HepG2 (cell line): ENCODE measurements around the gene DGAT2. TPM values are rescaled to one million over a fixed set of nuclear protein-coding genes. Genes with fewer than 3 reads are reported as not detected.

Experiments
- DZIP1 ChIP-seq: sonication (generic); formaldehyde crosslinking; IDR thresholded peaks from 2 replicates; pipeline ENCODE4 v1.5.0; 2020; ENCODE audit warnings: mild to moderate bottlenecking, missing genetic modification reagents
- FUBP1 ChIP-seq: sonication (generic); formaldehyde crosslinking; IDR thresholded peaks from 2 replicates; pipeline ENCODE4 v1.5.1; 2020; ENCODE audit warnings: missing genetic modification reagents, mild to moderate bottlenecking, borderline replicate concordance
- MTA1 ChIP-seq: sonication (generic); formaldehyde crosslinking; IDR thresholded peaks from 2 replicates; pipeline ENCODE4 v1.4.0; 2020; ENCODE audit warnings: missing genetic modification reagents, mild to moderate bottlenecking, borderline replicate concordance
- SMAD3 ChIP-seq: sonication (generic); formaldehyde crosslinking; IDR thresholded peaks from 2 replicates; pipeline ENCODE4 v1.4.0; 2020; ENCODE audit warnings: missing genetic modification reagents
- TAF15 ChIP-seq: fragments of 200-400 bp; formaldehyde crosslinking; IDR thresholded peaks from one replicate; pipeline ENCODE4 v1.6.1; 2018; ENCODE audit warnings: mild to moderate bottlenecking, low read depth, low read length; ENCODE audit not compliant: poor library complexity, severe bottlenecking
- ZBTB7B ChIP-seq: sonication (generic); formaldehyde crosslinking; IDR thresholded peaks from 2 replicates; pipeline ENCODE4 v1.4.0; 2020; ENCODE audit warnings: missing genetic modification reagents
- ZNF17 ChIP-seq: sonication (generic); formaldehyde crosslinking; IDR thresholded peaks from 2 replicates; pipeline ENCODE4 v1.5.0; 2020; ENCODE audit warnings: mild to moderate bottlenecking, missing genetic modification reagents
- ZNF180 ChIP-seq: sonication (generic); formaldehyde crosslinking; IDR thresholded peaks from 2 replicates; pipeline ENCODE4 v1.4.0; 2020; ENCODE audit warnings: low read depth, missing genetic modification reagents, borderline replicate concordance
- ZNF337 ChIP-seq: sonication (generic); formaldehyde crosslinking; IDR thresholded peaks from 2 replicates; pipeline ENCODE4 v1.5.1; 2020; ENCODE audit warnings: missing genetic modification reagents, low read depth, mild to moderate bottlenecking, borderline replicate concordance
- ZNF773 ChIP-seq: sonication (generic); formaldehyde crosslinking; IDR thresholded peaks from 2 replicates; pipeline ENCODE4 v1.4.0; 2020; ENCODE audit warnings: missing genetic modification reagents, borderline replicate concordance
- polyA plus RNA-seq, 8 experiments: library from polyadenylated mRNA; depleted of rRNA in 3 of 8; stranded (reverse) in 7 of 8; unstranded in 1 of 8; fragments of >200 nt; fragmentation: Illumina TruSeq in 4 of 8; extraction: Trizol in 4 of 8; gene quantifications; 2 replicates each; pipeline versions ENCODE4 v1.2.1 to v1.2.3, GENCODE V29; 2011 to 2016; ENCODE audit warnings: low read depth in 4 of 8, missing spikeins in 1 of 8, mixed read lengths in 1 of 8; ENCODE audit not compliant: insufficient read depth in 1 of 8
- total RNA-seq, 5 experiments: library from RNA; depleted of rRNA; stranded (reverse); fragments of >200 nt; fragmentation: Illumina TruSeq; extraction: Trizol; gene quantifications; 2 replicates each; pipeline ENCODE4 v1.2.3, GENCODE V29; 2016; ENCODE audit warnings: low read depth in 1 of 5
- TF ChIP-seq, protein P1 (sequence below): IDR thresholded peaks from 2 replicates; pipeline ENCODE4 v1.6.1; 2018; ENCODE audit warnings: missing genetic modification reagents, mild to moderate bottlenecking, missing compliant biosample characterization
- TF ChIP-seq, protein P2 (sequence below): sonication (generic); formaldehyde crosslinking; IDR thresholded peaks from 2 replicates; pipeline ENCODE4 v1.5.1; 2020; ENCODE audit warnings: mild to moderate bottlenecking, moderate library complexity, missing genetic modification reagents
- TF ChIP-seq, protein P3 (sequence below): sonication (generic); formaldehyde crosslinking; IDR thresholded peaks from 2 replicates; pipeline ENCODE4 v1.4.0; 2020; ENCODE audit warnings: mild to moderate bottlenecking, missing genetic modification reagents
- TF ChIP-seq, protein P4 (sequence below): IDR thresholded peaks from 2 replicates; pipeline ENCODE4 v1.6.1; 2012; ENCODE audit warnings: low read length, improper control_type of control experiment

Gene DGAT2
- total and polyA plus RNA-seq, 2 of the 13 experiments (the other 11 are each of a cell fraction or from before 2014, with no cell fraction given): 39.0 to 65.6 TPM

GRCh38 chr11:75762885-75763284, 5.7 kb upstream of the DGAT2 start (continued):
- TF ChIP-seq DZIP1: no peak
- peak; percentile 88 for TF ChIP-seq ZBTB7B (CRISPR knock-in tag)
- no peak for TF ChIP-seq FUBP1 (CRISPR knock-in tag)
- no peak for TF ChIP-seq TAF15
- TF ChIP-seq SMAD3: peak; percentile 87
- TF ChIP-seq, protein P1, sequence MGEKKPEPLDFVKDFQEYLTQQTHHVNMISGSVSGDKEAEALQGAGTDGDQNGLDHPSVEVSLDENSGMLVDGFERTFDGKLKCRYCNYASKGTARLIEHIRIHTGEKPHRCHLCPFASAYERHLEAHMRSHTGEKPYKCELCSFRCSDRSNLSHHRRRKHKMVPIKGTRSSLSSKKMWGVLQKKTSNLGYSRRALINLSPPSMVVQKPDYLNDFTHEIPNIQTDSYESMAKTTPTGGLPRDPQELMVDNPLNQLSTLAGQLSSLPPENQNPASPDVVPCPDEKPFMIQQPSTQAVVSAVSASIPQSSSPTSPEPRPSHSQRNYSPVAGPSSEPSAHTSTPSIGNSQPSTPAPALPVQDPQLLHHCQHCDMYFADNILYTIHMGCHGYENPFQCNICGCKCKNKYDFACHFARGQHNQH: peak; percentile 74; the same call in 1 of the 2 replicates
- TF ChIP-seq, protein P2, sequence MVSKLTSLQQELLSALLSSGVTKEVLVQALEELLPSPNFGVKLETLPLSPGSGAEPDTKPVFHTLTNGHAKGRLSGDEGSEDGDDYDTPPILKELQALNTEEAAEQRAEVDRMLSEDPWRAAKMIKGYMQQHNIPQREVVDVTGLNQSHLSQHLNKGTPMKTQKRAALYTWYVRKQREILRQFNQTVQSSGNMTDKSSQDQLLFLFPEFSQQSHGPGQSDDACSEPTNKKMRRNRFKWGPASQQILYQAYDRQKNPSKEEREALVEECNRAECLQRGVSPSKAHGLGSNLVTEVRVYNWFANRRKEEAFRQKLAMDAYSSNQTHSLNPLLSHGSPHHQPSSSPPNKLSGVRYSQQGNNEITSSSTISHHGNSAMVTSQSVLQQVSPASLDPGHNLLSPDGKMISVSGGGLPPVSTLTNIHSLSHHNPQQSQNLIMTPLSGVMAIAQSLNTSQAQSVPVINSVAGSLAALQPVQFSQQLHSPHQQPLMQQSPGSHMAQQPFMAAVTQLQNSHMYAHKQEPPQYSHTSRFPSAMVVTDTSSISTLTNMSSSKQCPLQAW: no peak
- TF ChIP-seq ZNF337 (CRISPR knock-in tag): no peak
- TF ChIP-seq, protein P3, sequence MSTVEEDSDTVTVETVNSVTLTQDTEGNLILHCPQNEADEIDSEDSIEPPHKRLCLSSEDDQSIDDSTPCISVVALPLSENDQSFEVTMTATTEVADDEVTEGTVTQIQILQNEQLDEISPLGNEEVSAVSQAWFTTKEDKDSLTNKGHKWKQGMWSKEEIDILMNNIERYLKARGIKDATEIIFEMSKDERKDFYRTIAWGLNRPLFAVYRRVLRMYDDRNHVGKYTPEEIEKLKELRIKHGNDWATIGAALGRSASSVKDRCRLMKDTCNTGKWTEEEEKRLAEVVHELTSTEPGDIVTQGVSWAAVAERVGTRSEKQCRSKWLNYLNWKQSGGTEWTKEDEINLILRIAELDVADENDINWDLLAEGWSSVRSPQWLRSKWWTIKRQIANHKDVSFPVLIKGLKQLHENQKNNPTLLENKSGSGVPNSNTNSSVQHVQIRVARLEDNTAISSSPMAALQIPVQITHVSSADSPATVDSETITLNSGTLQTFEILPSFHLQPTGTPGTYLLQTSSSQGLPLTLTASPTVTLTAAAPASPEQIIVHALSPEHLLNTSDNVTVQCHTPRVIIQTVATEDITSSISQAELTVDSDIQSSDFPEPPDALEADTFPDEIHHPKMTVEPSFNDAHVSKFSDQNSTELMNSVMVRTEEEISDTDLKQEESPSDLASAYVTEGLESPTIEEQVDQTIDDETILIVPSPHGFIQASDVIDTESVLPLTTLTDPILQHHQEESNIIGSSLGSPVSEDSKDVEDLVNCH (CRISPR knock-in tag): no peak
- TF ChIP-seq, protein P4, sequence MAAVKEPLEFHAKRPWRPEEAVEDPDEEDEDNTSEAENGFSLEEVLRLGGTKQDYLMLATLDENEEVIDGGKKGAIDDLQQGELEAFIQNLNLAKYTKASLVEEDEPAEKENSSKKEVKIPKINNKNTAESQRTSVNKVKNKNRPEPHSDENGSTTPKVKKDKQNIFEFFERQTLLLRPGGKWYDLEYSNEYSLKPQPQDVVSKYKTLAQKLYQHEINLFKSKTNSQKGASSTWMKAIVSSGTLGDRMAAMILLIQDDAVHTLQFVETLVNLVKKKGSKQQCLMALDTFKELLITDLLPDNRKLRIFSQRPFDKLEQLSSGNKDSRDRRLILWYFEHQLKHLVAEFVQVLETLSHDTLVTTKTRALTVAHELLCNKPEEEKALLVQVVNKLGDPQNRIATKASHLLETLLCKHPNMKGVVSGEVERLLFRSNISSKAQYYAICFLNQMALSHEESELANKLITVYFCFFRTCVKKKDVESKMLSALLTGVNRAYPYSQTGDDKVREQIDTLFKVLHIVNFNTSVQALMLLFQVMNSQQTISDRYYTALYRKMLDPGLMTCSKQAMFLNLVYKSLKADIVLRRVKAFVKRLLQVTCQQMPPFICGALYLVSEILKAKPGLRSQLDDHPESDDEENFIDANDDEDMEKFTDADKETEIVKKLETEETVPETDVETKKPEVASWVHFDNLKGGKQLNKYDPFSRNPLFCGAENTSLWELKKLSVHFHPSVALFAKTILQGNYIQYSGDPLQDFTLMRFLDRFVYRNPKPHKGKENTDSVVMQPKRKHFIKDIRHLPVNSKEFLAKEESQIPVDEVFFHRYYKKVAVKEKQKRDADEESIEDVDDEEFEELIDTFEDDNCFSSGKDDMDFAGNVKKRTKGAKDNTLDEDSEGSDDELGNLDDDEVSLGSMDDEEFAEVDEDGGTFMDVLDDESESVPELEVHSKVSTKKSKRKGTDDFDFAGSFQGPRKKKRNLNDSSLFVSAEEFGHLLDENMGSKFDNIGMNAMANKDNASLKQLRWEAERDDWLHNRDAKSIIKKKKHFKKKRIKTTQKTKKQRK: no peak
- peak; percentile 70; the same call in 1 of the 2 replicates for TF ChIP-seq MTA1 (CRISPR knock-in tag)
- TF ChIP-seq ZNF180 (CRISPR knock-in tag): no peak
- TF ChIP-seq ZNF773 (CRISPR knock-in tag): no peak
- TF ChIP-seq ZNF17: no peak
